ENCODE results near the gene MALAT1.
A peak's percentile ranks its signal among the peaks of the same experiment; 100 is the strongest.

The MALAT1 gene

DNA sequence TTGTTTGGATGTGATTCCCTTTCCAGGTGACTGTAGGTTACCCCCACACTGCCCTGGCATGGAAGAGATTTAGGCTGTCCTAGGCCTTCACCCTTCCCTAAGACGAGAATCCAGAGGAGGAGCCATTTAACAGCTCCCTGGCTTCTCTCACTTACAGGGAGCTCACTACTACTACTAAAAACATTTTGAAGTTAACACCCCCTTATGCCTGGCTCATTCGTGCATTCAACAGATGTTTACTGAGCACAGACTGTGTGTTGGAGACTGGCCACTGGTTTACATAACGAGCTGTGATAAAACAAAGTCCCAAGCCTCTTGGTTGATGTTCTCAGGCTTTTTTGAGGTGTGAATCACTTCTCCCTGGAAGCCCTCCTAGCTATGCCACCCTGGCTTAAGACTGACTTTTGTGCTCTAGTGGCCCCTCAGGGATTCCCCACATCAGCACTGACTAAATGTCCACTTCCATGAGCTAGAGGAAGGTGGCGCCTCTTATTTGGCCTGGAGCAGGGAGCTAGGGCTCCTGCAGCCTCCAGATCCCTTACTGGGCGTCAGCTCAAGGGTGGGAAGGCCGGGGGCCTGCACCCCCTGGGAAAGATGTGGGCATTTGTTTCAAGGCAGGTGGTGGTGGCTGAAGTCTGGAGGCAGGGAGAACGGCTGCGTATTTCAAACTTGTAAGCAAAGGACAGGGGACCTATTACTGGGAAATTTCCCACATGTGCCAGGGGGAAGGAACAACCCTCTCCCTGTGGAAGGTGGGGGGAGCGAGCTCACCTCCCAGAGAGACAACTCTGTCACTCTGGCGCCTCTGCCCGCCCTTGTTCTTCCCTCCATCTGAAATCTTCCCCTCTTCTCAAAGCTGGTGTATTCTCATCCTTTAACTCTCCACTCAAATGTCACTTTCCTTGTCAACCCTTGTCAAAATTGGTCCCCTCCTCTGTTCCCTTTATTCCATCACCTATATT, 19.4 kb upstream of the MALAT1 start:
- peak; percentile 89 for DNase-seq

GRCh38 chr11:65482306-65482850, 16.5 kb upstream of the MALAT1 start:
- DNase-seq = no peak

- no peak for DNase-seq
Measured at GRCh38 chr11:65485920-65486219, 13.0 kb upstream of the MALAT1 start.

DNA sequence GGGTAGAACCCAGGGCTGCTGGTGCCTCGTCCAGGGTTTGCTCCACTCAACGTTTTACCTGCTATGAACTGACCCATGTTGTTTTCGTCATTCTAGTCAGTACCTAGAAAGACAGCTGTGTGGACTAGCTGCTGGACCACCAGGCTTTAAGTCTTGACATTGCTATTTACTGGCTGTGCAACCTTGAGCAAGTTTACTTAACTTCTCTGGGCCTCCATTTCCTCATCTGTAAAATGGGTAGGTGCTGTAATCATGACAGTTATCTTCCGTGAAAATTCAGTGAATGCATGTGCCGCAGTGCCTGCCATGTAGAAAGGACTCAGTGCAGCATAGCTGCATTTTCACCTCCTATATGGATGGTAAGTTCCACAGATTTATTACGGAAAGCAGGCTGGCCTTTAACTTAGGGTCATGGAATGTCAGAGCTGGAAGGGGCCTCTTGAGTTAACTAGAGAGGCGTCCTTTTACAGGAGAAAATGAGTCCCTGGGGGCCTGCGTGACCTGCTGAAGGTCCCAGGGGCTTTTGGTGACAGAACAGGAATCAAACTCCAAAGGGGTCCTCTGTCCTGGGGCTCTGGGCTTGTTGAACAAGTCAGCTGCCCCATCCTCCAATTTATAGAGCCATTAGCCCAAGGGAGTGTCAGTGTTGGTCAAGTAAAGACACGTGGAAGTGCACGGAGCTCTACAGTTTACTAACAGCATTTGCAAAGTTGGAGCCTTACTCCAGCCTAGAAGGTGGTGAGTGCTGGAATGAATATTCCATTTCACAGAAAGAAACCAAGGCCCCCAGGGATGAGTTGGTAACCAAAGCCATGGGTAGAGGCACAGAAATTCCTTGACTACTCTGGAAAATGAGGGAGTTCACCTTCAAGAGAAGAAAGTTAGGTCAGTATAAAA, 12.0 kb upstream of the MALAT1 start:
- DNase-seq = peak; percentile 48

DNA sequence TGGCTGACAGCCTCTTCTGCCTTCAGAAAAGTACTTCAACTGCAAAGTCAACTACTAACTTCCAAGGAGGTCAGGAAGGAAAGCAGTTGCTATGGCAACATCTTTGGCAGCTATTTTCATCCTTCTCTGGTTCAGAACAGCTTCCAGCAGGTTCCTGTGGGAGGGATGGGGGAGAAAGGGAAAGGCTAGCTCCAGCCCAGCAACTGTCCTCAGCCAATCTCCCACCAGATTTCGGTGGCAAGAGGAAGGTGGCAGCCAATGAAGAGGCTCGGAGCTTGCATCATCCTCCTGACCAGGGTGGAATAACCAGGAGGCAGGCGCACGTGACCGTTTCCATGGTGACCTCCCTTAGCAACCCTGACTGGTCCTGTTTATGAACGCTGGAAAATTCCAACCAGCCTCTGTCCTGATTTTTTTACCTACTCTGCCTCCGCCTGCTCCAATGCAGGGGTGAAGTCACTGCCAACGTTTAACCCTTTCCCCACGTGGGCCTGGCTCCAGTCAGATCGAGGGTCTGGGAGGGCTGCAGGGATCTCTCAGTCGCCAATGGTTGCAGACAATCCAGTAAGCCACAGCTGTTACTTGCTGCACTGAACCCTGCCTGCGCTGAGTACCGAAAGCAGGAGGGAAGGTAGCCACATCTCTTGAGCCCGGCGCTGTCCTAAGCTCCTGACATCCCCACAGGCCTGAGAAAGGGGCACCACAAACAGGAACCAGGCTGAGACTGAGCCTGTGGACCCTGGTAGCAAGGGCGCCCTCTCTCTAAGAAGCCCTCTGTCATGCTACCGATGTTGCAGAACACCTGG, 11.2 kb upstream of the MALAT1 start:
- peak; percentile 99 for DNase-seq

GRCh38 chr11:65488273-65489034, 10.4 kb upstream of the MALAT1 start:
- no peak for DNase-seq

DNA sequence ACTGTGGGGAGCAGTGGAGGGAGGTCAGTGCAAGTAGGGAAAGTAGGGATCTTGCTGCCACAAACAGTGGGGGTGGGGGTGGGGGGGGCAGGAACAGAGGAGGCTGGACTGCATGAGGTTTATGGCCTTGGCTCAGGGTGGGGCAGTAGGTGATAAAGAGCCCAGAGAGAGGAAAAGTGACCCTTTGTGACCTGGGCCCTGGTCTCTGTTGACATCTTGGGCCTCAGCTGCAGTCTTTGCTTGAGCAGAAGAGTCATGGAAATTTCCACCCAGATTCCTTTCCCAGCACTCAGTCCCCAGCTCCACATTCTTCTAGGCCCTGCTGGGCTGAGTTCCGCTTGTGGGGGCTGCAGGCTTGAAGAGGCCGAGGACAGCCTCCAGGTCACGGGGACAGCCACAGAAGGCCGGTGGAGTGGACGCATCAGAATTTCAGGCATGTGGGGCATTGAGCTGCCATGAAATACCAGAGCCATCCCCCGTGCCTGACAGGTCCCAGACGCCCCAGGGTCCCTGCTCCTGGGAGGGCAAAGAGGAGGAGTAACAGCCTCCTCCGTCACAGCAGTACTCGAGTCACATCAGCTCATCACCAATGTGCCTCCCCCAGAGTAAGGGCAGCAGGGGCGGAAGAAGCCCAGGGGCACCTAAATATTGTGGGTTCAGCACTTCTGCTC, 9.7 kb upstream of the MALAT1 start:
- DNase-seq = no peak

- peak; percentile 15 for DNase-seq
Measured at GRCh38 chr11:65489706-65490320, 9.0 kb upstream of the MALAT1 start.

DNA sequence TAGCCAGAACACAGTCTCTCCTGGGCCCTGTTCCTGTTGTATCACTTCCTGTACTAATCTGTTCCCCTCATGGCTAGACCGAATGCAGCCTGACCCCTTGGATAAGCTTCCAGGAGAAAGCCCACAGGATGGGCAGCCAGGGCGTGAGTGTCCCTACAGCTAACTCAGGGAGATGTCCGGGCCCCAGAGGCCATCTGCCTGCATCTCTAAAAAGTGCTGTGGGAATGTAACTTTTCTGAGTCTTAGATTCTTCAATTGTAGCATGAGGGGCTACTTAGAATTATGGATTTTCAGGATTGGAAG, 7.7 kb upstream of the MALAT1 start:
- DNase-seq = no peak

- peak; percentile 86 for DNase-seq
Measured at GRCh38 chr11:65491614-65492386, 7.0 kb upstream of the MALAT1 start.

GRCh38 chr11:65492387-65492636, 6.5 kb upstream of the MALAT1 start:
- no peak for DNase-seq

DNA sequence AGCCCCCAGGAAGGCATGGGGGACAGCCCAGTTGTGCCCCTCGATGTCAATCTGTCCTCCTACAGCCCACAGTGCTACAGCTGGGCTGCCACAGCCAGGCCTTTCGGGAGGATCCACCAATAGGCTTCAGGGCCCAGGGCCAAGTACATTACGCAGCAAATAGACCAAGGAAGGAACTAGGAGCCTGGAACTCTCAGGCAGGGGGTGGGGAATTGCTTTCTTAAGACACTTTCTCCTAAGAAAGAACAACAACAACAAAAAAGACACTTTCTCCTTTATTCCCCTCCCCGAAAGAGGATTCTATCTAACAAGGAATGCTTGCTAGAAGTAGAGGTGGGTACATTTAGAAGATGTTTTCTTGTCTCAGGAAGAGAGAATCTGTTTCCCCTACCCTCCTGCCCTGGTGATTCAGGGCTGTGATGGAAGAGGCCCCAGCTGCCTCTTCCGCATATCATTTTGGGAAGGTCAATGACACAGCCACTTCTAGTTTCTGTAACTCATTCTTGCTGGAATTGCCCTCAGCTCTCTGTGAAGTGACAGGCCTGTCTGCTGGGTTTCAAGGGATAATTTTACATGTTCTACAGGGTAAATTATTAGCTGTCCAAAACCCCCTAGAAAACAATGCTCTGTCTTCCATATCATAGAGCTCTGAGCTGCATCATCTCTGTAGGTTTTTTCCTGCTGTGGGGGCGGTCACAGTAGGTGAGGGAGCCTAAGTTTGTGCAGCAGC, 6.0 kb upstream of the MALAT1 start:
- DNase-seq = peak; percentile 51

- DNase-seq = peak; percentile 54
Measured at GRCh38 chr11:65493367-65494176, 5.3 kb upstream of the MALAT1 start.

DNA sequence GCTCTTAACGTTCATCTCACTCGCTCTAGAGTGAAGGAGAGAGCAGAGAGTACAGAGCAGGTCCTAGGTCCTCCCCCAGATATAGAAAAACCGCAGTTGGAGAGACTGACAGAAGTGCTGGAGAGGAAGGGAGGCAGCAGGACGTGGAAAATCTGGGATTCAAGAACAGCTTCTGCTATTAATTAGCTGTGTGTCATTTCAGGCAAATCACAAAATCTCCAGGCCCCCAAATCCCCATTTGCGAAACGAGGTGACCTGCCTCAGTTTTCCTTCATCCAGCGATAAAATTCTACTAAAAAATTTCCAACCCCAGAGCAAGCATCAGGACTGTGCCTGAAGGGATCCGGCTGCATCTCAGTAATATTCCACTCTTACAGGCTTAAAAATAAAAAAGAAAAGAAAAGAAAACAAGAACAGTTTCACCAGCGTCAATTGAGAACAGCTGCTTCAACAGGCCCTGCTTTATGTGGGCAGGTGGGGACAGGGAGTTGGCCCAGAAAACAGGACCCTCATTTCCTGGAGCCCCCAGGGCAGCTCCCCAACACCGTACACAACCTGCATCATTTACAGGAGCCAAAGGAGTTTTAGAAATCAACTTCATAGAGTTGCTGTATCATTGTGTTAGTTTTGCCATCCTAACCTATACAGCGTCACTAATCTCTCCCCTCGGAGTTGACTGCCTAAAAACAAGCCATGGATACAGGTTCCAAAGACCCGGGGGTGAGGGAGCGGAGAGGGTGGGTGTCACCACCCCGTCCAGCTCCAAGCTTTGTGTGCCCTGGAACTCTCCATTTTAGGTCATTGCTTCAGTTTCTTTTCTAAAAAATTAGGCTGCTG, 2.3 kb upstream of the MALAT1 start:
- peak; percentile 85 for DNase-seq

DNA sequence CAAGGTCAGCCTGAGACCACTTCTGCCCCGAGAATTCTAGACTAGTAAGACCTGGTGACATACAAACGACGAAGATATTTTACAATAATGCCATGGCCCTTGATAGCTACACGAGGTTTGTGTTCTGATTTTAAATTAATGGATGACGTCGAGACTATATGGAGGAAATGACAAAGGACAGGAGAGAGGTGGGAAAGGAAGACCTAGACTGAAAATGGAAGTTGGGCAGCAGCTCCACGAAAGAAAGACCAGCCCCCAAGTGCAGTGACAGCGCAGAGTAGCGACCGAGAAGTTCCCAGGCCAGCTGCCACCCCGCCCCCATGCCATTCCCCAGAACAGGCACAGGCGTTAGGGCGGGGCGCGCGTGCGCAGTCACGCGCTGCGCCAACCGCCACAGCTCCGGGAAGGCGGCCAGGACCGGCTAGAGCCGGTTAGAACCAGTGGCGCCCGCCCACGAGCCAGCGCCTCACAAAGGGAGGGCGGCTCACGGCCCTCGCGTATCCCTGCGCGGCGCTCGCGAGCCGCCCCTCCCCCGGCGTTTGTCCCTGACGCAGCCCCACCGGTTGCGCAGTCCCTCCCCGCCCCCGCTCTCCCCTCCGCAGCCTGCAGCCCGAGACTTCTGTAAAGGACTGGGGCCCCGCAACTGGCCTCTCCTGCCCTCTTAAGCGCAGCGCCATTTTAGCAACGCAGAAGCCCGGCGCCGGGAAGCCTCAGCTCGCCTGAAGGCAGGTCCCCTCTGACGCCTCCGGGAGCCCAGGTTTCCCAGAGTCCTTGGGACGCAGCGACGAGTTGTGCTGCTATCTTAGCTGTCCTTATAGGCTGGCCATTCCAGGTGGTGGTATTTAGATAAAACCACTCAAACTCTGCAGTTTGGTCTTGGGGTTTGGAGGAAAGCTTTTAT, 1.5 kb upstream of the MALAT1 start:
- peak; percentile 100 for DNase-seq

GRCh38 chr11:65498042-65498726, 661 bp upstream of the MALAT1 start:
- peak; percentile 73 for DNase-seq

- no peak for DNase-seq
Measured at GRCh38 chr11:65498727-65498976, 193 bp upstream of the MALAT1 start.
